NCI-H1105 treated with DMSO at 0.1 percent for 48 hours (cell line): ENCODE data around the gene PLCB1.
"Not testable (repeated sequence)": the region's sequence is repeated elsewhere in the genome, so short reads cannot be mapped to it uniquely, and the experiment has no call there.

Experiments used
- DNase-seq: peaks from one replicate; lab custom pipeline; 2025; lab: John Stamatoyannopoulos, UW

PLCB1 gene

DNA sequence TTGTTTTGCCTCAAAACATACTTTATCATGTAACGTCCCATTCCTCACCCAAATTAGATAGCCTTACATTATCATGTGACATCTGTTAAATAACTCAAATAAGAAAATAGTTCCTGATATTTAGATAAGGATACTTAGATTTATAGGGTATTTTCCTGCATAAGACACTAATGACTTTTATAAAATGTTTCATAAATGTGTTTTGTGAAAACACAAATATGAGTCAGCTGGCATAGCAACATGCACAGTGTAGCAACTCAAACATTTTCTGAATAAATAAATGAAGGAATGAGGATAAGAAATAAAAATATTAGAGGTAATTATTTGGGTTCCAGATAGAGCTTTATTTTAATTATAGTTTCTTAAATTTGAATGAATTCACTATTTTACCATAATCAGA is 476.4 kb downstream of the PLCB1 start:
- no peak for DNase-seq

DNA sequence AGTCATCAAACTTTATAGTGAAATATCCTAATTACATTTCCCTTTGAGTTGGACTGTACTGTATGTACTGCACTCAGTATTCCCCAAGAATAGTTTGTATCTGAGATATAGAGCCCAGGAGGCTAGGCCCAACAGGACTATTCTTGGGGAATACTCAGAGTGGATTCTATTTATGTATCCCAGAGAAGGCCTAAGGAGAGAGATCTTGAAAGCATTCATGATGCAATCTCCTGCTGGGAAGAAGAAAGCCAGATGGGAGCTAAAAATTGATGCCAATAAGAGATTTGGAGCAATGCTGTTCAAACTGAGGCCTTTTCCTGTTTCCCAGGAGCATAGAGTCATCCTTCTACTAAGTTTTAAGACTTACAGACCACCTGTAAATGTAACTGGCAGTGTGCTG is 484.7 kb downstream of the PLCB1 start:
- DNase-seq, result no peak

DNA sequence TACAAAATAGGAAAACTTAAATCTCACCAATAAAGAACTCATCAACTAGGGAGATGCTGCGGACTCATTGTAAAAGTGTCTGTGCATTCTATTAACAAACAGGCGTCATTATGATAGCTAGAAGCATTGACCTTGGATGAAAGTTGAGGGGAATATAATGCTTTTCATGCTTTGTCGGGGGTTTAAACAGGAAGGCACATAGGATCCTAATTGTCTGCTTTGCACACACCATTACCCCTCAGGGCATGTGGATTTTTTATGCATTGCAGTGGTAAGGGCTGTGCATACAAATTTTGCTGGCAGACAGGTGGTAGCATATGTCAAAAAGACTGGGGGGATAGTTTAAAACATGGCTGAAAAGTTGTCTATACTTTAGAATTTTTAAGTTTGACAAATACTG is 488.9 kb downstream of the PLCB1 start:
- no peak for DNase-seq

DNA sequence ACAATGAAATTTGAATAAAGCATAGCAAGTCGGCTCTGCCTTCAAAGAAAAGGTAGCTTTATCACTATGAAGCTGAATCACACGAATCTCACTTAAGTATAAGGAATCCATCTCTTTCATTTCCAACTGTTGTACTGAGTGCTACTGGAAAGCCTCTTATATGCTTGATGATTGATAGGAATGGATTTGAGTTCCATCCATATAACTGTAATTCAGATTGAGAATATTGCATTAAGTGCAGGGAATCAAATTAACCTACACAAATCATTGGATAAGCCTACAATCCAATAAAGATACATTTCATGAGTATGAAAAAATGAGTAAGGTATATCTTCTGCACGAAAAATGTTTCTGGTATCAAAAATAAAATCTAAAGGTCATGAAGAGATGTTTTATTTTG is 492.0 kb downstream of the PLCB1 start:
- no peak for DNase-seq

DNA sequence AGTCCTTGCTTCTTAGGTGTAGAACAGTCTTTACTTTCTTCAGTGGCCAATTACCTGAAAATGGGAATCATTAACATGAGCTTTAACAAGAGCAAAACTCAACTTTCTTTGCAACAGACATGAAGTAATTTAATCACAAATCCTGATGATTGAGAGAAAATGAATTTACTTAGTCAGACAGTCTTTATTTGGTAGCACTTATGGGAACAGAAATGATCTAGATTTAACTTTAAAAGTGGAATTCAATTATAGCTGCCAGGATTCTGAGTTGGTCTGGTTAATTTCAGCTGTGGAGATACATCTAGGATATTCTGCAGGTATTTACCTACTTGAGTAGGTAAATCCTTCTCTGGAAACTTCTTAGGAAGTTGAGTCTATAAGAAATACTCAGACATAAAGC is 492.6 kb downstream of the PLCB1 start:
- no peak for DNase-seq

DNA sequence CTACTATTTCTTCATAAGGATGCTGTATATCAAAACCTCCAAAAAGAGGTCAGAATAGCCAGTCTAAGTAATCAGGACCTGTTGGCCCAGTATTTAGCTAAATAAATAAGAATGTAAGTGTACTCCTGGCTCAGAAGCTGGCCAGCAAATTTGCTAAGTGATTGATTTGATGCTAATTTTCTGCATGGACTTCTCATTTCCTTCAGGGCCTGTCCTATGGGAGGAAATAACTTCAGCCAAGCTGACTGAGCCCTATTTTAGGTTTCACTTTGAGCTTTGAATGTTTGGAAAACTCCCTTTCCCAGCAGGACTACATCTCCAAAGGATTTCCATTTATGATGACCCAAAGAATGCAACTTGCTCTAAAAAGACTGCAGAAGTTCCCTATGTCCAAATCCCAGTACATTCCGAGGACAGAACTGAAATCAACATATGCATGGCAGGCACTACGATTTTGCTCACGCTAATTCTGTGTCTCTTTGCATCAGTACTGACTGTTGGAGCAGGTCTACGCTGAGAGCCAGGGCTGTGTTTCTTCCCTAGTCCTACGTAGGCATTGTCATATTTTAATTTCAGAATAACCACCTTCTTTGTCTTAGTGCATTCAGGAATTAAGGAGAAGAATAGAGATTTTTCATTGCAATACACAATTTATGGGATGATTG is 495.4 kb downstream of the PLCB1 start:
- DNase-seq, result no peak

DNA sequence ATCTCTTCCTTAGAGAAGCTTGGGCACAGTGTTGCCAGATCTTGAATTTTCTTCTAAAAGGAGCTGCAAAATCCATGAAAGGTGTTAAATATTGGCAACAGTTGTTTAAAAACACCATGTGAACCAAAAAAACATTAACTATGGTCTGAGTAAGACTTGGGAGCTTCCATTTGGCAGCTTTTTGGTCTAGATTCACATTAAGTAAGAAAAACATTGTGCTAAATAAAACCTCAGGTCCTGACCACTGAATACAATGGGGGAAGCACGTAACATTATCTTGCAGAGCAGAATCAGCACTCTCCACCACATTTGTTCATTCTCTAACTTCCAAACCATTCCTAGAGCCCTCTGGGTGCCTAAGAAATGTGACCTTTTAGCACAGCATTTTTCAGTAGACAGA is 499.2 kb downstream of the PLCB1 start:
- no peak for DNase-seq

DNA sequence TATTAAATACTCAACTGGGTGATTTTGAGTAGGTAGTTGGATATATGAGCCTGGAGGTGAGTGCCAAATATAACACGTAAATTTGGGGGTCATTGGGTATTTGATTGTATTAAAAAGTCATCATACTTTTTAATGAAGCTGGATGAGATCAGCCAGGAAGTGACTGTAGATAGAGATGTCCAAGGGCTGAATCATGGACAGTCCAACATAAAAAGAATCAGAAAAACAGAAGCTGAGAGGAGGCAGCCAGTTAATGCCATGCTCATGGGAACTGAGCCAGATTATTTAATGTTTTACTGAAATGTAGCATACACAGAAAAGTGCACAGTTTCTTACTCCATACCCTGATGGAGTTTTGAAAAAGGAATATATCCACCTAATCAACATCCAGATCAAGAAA is 501.3 kb downstream of the PLCB1 start:
- no peak for DNase-seq

DNA sequence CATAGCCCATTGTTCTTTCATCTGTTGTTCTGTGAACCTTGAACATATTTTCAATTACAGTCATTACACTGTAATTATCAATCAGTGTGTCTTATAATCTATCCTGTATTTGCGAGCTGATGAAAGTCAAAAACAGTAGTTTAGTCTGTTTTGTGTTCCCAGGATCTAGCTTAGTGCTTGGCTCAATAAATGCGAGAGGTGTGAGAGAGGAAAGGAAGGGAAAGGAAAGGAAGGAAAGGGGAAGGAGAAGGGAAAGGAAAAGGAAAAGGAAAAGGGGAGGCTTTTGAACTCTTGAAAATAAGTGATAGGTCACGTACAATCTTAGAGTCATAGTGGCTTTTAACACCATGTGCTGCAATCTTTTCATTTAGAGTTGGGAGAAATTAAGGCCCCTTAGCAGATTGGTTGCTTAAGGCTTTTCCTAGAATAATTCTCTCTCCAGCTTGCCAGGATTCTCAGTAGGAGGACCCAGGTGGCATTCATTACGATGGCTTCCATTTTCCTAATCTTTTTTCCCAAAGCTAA is 503.0 kb downstream of the PLCB1 start:
- no peak for DNase-seq

DNA sequence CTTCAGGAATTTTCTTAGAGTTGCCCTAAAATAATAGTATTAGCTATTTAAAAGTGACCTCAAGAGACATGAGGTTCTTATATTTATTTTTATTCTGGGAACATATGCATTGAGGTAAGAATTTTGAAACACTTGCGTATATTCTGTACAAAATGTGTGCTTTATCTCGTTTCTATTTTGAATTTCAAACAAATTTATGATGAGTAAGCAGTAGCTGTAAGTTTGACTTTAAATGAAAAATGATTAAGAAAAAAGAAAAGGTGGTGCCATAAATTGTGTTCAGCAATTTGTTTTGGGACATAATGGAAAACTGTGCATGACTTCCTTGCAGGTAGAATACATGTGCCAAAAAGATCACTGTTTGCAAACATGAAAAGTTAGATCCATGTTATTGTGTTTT is 503.8 kb downstream of the PLCB1 start:
- DNase-seq, result no peak

DNA sequence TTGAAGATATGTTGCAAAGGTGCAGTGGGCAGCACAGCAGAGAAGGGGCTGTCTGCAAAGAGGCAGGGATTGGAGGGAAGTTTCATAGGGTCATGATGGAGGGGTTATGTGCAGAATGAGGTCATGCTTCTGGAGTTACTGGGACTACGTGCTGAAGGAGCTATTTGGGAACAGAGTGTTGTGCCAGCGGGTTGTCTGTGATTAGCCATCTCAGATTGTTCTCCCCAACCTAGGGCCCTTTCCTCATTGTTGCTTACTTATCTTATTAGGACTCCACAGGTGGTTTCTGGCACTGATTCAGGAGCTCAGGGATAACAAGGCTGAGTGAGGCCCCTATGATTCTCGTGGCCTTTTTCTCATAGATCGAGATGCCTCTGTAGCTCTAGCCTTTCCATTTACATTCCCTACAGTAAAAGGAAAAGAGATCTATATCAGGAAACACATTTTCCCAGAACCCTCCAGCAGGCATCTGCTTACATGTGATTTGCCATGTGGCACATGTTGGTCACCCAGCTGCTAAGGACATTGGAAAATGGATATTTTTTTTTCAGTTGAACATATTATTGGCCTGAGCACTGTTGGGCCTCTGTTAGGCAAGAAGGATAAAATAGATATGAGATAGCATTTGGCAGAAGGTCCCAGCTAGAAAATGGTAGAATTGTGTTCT is 507.2 kb downstream of the PLCB1 start:
- no peak for DNase-seq

DNA sequence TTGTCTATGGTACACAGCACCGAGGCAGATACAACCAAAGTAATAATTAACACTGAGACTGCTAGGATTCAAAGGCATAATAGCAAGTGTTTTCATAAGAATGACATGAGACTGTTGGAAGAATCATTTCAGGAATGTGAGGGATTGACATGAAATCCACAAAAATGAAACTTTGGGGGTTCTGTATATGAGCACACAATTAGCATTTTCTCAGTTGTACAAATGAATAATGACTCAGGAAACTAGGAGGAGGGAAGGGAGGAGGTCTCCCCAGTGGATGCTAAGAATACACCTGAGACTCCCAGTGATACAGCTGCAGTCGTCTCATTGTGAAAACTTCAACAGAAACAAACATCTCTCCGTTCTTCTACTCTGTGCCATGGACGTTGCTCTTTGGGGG is 508.4 kb downstream of the PLCB1 start:
- DNase-seq, result no peak

DNA sequence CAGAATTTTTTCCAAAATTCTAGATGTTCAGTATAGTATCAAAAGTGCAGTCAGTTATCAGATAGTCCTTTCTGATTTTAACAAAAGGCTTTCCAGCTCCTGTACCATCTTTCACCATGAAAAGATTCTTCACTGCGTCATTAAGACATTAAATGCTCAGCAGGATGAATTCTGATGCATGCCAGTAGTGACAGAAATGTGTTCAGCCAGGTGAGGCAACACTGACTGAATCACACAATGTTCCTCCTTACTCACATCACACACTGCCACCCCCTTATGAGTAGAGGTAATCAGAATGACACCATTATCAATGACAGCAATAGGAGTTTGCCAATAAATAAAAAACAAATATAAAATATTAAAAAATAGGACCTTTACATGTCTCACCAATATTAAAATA is 510.2 kb downstream of the PLCB1 start:
- no peak for DNase-seq

DNA sequence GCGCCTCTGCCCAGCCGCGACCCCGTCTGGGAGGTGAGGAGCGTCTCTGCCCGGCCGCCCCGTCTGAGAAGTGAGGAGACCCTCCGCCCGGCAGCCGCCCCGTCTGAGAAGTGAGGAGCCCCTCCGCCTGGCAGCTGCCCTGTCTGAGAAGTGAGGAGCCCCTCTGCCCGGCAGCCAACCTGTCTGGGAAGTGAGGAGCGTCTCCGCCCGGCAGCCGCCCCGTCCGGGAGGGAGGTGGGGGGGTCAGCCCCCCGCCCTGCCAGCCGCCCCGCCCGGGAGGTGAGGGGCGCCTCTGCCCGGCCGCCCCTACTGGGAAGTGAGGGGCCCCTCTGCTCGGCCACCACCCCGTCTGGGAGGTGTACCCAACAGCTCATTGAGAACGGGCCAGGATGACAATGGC is 512.4 kb downstream of the PLCB1 start:
- DNase-seq, result not testable (repeated sequence)

DNA sequence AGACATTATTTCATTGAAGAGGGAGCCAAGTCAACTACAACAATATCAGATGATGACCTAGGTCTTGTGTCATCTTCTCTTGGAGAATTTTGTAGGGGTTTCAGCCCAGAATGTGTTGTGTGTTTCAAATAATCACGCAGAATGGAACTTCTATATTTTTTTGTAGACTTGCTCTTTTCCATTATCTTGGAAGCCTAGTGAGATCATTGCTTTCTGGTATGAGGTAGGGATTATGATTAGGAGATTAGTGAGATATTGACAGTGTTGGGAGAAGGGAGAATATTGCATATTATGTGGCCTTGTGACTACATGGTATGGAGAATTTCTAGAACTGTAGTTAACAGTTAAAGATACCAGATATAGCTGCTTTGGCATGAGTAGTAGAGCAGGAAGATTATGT is 513.3 kb downstream of the PLCB1 start:
- DNase-seq, result no peak

DNA sequence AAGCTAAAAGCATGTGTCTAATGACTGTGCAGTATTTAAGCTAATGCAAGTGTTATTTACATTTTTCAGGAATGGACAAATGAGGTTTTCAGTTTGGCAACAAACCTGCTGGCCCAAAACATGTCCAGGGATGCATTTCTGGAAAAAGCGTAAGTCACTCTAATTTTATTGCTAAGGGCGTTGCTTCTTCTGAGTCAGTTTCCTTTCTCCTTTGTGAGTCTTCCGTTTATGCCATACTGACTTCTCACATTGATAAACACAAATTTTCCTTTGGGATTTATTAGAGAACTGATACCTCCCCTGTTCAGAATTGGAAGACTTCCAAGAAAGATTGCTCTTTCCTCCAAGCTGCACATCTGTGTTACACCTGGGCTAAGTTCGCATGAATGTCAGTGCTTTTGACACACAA is 514.0 kb downstream of the PLCB1 start:
- peak; percentile 67 for DNase-seq

DNA sequence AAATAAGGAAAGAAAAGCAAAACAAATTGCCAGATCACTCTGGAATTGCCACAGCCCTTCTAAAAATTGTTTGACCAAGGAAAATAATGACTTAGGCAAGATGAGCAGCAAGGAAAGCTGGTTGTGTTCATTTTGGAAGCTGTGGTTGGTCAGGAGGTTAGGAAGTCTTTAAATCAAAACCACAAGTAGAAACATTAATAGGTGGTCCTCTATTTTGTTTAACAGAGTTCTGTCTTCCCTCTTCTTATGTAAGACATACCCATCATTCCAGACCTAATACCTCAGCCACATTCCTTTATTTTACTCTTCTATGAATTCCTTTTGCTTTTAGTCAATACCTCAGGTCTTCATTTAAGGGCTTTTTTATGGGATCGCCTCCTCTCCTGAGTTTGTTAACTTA is 514.6 kb downstream of the PLCB1 start:
- no peak for DNase-seq

DNA sequence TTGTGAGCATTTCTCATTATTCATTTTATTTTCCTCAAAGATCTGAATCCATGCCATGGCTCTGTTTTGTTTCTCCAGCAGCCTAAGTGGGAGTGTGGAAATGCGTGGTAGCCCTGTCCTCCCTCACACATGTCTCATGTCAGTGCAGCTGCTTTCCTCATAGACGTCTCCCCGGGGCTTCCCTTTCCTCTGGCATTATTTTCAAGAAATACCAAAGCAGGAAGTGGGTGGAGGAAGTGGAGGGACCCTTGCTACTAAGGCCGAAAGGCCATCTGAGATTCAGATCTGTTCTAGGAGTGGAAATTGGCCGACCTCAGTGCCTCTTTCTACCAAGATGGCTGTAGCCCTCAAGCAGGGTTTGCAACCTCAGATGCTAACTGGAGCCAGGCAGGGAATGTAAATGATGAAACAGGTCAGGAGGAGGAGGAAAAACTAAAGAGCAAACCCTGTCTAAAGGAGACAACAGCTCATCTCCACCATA is 515.9 kb downstream of the PLCB1 start:
- DNase-seq, result no peak

DNA sequence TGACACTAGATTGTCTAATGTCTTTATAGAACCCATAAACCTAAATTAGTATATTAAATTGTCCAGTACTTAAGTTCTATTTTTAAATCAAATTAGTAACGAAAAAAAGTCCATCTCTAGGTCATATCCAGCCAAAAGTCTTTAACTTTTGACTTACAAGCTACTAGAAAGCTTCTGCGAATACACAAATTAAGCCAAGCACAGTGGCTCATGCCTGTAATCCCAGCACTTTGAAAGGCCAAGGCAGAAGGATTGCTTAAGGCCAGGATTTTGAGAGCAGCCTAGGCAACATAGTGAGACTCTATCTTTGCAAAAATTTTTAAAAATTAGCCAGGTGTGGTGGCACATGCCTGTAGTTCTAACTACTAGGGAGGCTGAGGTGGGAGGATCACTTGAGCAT is 516.4 kb downstream of the PLCB1 start:
- no peak for DNase-seq

DNA sequence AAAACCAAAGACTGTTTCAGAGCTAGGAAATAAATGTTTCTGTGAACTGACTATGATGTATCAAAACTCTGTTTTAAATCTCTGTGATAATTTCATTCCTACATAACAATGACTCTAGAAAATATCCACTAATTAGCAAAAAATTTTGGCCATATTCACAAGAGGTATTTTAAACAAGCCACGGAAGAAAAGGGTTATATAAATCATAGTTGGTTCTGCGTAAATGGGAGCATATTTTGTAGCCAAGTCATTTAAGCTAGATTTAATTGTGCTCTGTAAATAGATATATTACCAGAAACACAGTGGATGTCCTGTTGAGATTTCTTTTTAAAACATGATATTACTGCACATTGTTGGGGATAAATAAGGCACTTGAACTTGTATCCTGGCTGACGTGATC is 520.3 kb downstream of the PLCB1 start:
- no peak for DNase-seq

DNA sequence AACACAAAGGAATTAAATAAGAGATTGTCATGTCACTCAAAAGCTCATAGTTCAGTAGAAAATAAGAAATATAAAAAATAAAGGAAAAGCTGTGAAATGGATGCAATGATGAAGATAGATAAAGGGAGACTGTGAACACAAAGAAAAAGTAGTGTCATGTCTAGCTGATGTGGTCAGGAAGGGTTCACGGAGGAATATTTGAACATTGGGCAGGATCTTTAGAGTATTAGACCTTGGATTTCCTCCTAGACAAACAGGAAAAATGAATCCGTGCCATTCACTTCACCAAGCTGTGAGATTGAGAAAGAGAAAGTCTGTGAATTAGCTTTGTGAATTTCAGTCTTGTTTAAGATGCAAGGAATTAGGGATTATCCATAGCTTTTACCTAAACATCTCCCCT is 522.4 kb downstream of the PLCB1 start:
- no peak for DNase-seq

DNA sequence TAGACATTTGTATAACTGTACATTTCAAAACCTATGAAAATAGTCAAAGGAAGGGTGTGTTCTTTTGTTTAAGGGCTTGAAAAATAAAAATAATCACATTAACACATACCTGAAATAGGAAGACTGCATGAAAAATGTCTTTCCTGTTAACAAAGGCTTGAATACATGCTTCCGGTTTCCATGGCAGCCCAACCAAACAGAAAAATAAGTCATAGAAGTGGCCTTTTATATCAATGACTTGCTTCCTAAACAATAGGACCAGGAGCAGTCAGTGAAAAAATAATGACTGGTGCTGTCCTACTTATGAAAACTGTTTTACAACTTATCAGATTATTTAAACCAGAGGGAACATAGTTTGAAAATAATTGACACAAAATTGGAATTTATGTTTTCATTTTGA is 524.3 kb downstream of the PLCB1 start:
- no peak for DNase-seq

DNA sequence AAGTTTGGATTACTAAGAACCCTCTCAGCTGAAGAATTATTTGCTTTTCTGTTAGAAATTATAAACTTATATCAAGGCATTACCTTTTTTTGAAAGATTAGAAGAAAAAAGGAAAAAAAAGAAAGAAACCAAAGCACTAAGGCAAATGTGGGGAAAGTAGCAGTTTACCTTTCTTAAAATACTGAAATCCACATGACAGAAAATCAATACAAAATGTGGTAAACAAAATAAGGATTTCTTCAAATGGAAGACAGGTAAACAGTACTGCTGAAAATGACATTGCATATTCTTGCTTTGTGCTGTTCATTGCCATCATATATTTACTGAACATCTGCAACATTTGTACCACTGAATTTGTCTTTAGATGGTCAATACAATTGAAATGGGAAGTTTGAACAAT is 525.6 kb downstream of the PLCB1 start:
- DNase-seq, result no peak

DNA sequence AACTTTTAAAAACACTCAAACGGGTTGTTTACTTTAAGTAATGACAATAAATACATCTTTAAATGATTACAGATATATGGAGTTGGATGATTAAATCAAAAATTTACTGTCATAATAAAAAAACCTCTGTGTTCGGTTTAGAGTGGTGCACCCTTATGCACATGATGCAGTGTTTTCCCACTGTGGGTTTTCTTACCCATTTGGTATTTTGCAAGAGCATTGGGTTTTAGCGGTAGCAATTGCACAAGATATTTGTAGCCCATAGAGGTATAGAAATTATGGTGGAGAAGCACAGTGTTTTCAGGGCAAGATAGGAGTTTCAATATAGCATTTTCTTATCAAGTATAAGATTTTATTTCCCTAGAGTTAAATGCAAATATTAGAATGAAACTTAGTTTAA is 526.0 kb downstream of the PLCB1 start:
- no peak for DNase-seq
